ENCODE results near the gene DUSP21. TPM values are rescaled to one million over a fixed set of nuclear protein-coding genes. Genes with fewer than 3 reads are reported as not detected.
A peak's percentile ranks its signal among the peaks of the same experiment; 100 is the strongest.

Gene DUSP21
- total RNA-seq, 1 experiment from 2014 or later: not detected

DNA sequence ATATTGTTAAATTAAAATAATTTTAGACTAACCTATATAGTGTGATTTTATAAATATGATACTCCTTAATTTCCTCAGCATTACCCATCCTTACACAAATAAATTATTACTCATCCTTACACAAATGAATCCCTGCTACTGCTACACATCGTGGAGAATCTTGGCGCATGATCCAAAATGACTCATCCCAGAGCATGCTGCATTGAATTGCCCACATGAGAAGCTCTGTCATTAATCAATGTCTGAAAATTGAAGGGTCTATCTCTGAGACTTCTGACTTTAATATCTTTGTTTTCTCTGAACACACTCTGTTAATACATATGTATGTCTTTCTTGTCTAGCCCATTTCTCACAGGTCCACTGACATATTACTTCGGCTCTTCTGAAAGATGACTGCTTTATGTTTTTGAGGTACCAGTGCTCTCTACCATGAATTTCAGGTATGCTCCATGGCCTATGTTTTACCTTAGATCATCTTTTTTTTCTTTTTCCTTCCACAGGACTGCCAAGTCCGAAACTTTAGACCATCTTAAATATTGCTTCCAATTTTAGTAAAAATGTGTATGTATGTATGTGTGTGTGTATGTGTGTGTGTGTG is 15.7 kb upstream of the DUSP21 start:
- ChIA-PET POLR2A (ENCODE audit: low non-redundant PET) (no interaction called here), CTCF (interaction anchor here (0.6 kb wide), 1 partner anchor 62 kb away, joined by 3 read pairs; no protein-coding TSS in a partner anchor)
- H3K27ac ChIP-seq (ENCODE audit: low read depth, low read length, poor library complexity, severe bottlenecking): no peak overlapping the region
- intact Hi-C loops (cut with micrococcal nuclease; ENCODE audit: unreplicated experiment): no loop called here
- BruUV-seq (replicated peaks): no TSS peak
- no peaks in the 10 kb centered on the region for H3K36me3 ChIP-seq (ENCODE audit: insufficient read depth, low read length, poor library complexity, severe bottlenecking)
- no peaks in the 10 kb centered on the region for H3K9me3 ChIP-seq (ENCODE audit: low read depth, low read length, poor library complexity, severe bottlenecking)
- H3K4me1 ChIP-seq (ENCODE audit: insufficient read depth, low read length, poor library complexity, severe bottlenecking): no peaks in the 10 kb centered on the region
- no peak overlapping the region for H3K4me3 ChIP-seq (ENCODE audit: low read depth, low read length, poor library complexity, severe bottlenecking)
- no peaks in the 10 kb centered on the region for H3K27me3 ChIP-seq (replicated peaks; ENCODE audit: insufficient read depth, low read depth, low read length, poor library complexity)
- peak; percentile 65 for DNase-seq (ENCODE audit: low spot score)
- TF ChIP-seq EZH2 (IDR thresholded peaks at IDR 0.05; ENCODE audit: borderline replicate concordance, low read depth, low read length, poor library complexity, severe bottlenecking): no peak
- TF ChIP-seq, protein P1, sequence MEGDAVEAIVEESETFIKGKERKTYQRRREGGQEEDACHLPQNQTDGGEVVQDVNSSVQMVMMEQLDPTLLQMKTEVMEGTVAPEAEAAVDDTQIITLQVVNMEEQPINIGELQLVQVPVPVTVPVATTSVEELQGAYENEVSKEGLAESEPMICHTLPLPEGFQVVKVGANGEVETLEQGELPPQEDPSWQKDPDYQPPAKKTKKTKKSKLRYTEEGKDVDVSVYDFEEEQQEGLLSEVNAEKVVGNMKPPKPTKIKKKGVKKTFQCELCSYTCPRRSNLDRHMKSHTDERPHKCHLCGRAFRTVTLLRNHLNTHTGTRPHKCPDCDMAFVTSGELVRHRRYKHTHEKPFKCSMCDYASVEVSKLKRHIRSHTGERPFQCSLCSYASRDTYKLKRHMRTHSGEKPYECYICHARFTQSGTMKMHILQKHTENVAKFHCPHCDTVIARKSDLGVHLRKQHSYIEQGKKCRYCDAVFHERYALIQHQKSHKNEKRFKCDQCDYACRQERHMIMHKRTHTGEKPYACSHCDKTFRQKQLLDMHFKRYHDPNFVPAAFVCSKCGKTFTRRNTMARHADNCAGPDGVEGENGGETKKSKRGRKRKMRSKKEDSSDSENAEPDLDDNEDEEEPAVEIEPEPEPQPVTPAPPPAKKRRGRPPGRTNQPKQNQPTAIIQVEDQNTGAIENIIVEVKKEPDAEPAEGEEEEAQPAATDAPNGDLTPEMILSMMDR (conservative IDR thresholded peaks at IDR 0.05; ENCODE audit: low read depth, low read length): no peak

DNA sequence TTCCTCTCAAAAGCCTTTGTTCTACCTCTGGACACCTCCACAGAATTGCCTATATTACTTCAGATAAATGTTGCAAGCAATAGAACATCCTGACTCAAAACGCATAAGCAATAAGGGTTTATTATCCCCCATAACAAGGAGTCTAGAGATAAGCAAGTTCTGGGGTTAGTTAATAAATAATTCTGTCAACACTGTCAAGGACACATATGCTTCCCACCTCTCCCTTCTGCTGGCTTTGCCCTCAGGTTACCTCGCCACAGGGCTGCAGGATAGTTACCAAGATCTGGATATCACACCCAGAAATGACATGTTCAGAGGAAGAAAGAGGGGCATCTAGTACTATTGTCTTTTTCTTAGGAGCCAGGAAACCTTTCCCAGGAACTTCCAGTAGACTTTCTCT is 14.0 kb upstream of the DUSP21 start:
- intact Hi-C loops (cut with micrococcal nuclease; ENCODE audit: unreplicated experiment): no loop called here
- no peaks in the 10 kb centered on the region for H3K36me3 ChIP-seq (ENCODE audit: insufficient read depth, low read length, poor library complexity, severe bottlenecking)
- no peaks in the 10 kb centered on the region for H3K27me3 ChIP-seq (replicated peaks; ENCODE audit: insufficient read depth, low read depth, low read length, poor library complexity)
- H3K9me3 ChIP-seq (ENCODE audit: low read depth, low read length, poor library complexity, severe bottlenecking): no peaks in the 10 kb centered on the region
- TF ChIP-seq EZH2 (IDR thresholded peaks at IDR 0.05; ENCODE audit: borderline replicate concordance, low read depth, low read length, poor library complexity, severe bottlenecking): no peak
- TF ChIP-seq, protein P1 (conservative IDR thresholded peaks at IDR 0.05; ENCODE audit: low read depth, low read length): no peak
- no peaks in the 10 kb centered on the region for H3K4me1 ChIP-seq (ENCODE audit: insufficient read depth, low read length, poor library complexity, severe bottlenecking)
- ChIA-PET POLR2A (ENCODE audit: low non-redundant PET) (no interaction called here), CTCF (no interaction called here)
- H3K4me3 ChIP-seq (ENCODE audit: low read depth, low read length, poor library complexity, severe bottlenecking): no peak overlapping the region
- no peak overlapping the region for H3K27ac ChIP-seq (ENCODE audit: low read depth, low read length, poor library complexity, severe bottlenecking)
- no peak for DNase-seq (ENCODE audit: low spot score)
- BruUV-seq (replicated peaks): no TSS peak

DNA sequence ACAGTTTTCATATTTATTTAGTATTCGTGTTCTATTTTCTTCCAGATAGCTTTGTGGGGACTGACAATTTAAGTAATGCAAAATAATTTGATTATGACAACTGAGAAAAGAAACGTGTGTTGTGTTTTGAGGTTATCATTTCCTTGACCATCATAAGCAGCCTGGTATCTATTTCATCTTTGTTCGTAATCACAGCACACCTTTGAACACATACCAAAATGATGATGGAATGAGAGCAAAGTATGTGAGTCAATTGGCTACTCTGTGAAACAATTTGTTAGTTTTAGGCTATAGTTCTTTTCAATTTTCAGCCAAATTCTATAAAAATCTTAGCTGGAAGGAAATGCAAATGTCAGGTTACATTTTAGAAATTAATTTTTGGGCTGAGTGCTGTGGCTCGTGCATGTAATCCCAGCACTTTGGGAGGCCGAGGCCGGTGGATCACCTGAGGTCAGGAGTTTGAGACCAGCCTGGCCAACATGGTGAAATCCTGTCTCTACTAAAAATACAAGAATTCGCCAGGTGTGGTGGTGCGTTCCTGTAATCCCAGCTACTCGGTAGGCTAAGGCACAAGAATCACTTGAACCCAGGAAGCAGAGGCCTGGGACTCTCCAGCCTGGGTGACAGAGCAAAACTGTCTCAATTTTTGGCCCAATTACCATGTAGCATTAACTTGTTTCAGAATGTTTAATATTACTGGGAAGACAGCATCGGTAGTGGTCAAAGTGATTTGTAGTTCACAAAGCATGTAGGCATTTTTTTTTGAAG is 1.1 kb upstream of the DUSP21 start:
- H3K4me3 ChIP-seq (ENCODE audit: low read depth, low read length, poor library complexity, severe bottlenecking): no peak overlapping the region
- TF ChIP-seq EZH2 (IDR thresholded peaks at IDR 0.05; ENCODE audit: borderline replicate concordance, low read depth, low read length, poor library complexity, severe bottlenecking): no peak
- TF ChIP-seq, protein P1 (conservative IDR thresholded peaks at IDR 0.05; ENCODE audit: low read depth, low read length): no peak
- no peak for DNase-seq (ENCODE audit: low spot score)
- intact Hi-C loops (cut with micrococcal nuclease; ENCODE audit: unreplicated experiment): no loop called here
- no peaks in the 10 kb centered on the region for H3K9me3 ChIP-seq (ENCODE audit: low read depth, low read length, poor library complexity, severe bottlenecking)
- ChIA-PET CTCF (no interaction called here), POLR2A (ENCODE audit: low non-redundant PET) (no interaction called here)
- H3K36me3 ChIP-seq (ENCODE audit: insufficient read depth, low read length, poor library complexity, severe bottlenecking): no peaks in the 10 kb centered on the region
- no peaks in the 10 kb centered on the region for H3K27me3 ChIP-seq (replicated peaks; ENCODE audit: insufficient read depth, low read depth, low read length, poor library complexity)
- H3K4me1 ChIP-seq (ENCODE audit: insufficient read depth, low read length, poor library complexity, severe bottlenecking): no peaks in the 10 kb centered on the region
- BruUV-seq (replicated peaks): no TSS peak
- no peak overlapping the region for H3K27ac ChIP-seq (ENCODE audit: low read depth, low read length, poor library complexity, severe bottlenecking)
